Thymus (tissue), 11 donors: ENCODE data around the gene EPOP. TPM values are rescaled to one million over a fixed set of nuclear protein-coding genes. Genes with fewer than 3 reads are reported as not detected.
"Not testable (repeated sequence)": the region's sequence is repeated elsewhere in the genome, so short reads cannot be mapped to it uniquely, and the experiment has no call there.

Source experiments
- DNase-seq, 9 donors: peaks; one replicate each; pipeline ENCODE4 v3.0.0-alpha.2; 2013; ENCODE audit warnings: low spot score in 9 of 9, low read depth in 6 of 9, missing footprints in 1 of 9
- H3K27ac ChIP-seq, 2 donors: one replicate each; pipeline ENCODE4 v1.5.1; 2013; ENCODE audit warnings: control low read depth in 1 of 2, low read depth in 1 of 2, low read length in 1 of 2, mild to moderate bottlenecking in 1 of 2, moderate library complexity in 1 of 2
- H3K27me3 ChIP-seq, 2 donors: one replicate each; pipeline ENCODE4 v1.5.1; 2013; ENCODE audit warnings: low read length in 1 of 2; ENCODE audit not compliant: control insufficient read depth in 2 of 2, insufficient read depth in 1 of 2
- H3K36me3 ChIP-seq, 2 donors: one replicate each; pipeline ENCODE4 v1.5.1; 2013; ENCODE audit warnings: low read length in 1 of 2, mild to moderate bottlenecking in 1 of 2, moderate library complexity in 1 of 2; ENCODE audit not compliant: control insufficient read depth in 2 of 2, insufficient read depth in 2 of 2
- H3K4me1 ChIP-seq, 2 donors: one replicate each; pipeline ENCODE4 v1.5.1; 2013; ENCODE audit warnings: low read length in 2 of 2; ENCODE audit not compliant: control insufficient read depth in 2 of 2, insufficient read depth in 2 of 2
- H3K4me3 ChIP-seq, 2 donors: one replicate each; pipeline ENCODE4 v1.5.1; 2013; ENCODE audit warnings: low read length in 2 of 2, control low read depth in 1 of 2, mild to moderate bottlenecking in 1 of 2
- H3K9me3 ChIP-seq, 2 donors: one replicate each; pipeline ENCODE4 v1.5.1; 2013; ENCODE audit warnings: low read length in 1 of 2, mild to moderate bottlenecking in 1 of 2; ENCODE audit not compliant: control insufficient read depth in 2 of 2, insufficient read depth in 1 of 2
- WGBS: extraction: QIAGEN DNeasy Blood & Tissue Kit; methylation state at CpG from one replicate; pipeline ENCODE4 v1.1.7; 2013; 5-methylcytosine and 5-hydroxymethylcytosine counted together
- polyA plus RNA-seq: library from polyadenylated mRNA; stranded (reverse); fragments of 200-250 nt; gene quantifications from one replicate; pipeline ENCODE4 v1.2.3, GENCODE V29; 2013
- total RNA-seq: library from RNA; stranded (reverse); fragments of 120-200 nt; gene quantifications from one replicate; pipeline ENCODE4 v1.2.4, GENCODE V29; 2013
- donor health status: healthy.

Gene EPOP
- total and polyA plus RNA-seq, 2 donors: 2.6 to 4.3 TPM

GRCh38 chr17:38657824-38658740 lies 16.7 kb downstream of the EPOP start:
- H3K4me1 ChIP-seq: peaks cover 2 to 13% of the 10 kb centered on the region in 2 donors
- DNase-seq: no peak
- H3K27me3 ChIP-seq: peaks cover 5 to 52% of the 10 kb centered on the region in 2 donors
- H3K27ac ChIP-seq: no peak overlapping the region
- H3K9me3 ChIP-seq: no peaks in the 10 kb centered on the region
- no peak overlapping the region for H3K4me3 ChIP-seq
- 88% methylated on average over 15 of the region's 15 CpGs for WGBS
- H3K36me3 ChIP-seq: no peaks in the 10 kb centered on the region

- Histone ChIP-seq H3K4me1 (peaks cover 2 to 13% of the 10 kb centered on the region in 2 donors), H3K27me3 (peaks cover 5 to 47% of the 10 kb centered on the region in 2 donors), H3K27ac (no peak overlapping the region), H3K36me3 (no peaks in the 10 kb centered on the region), H3K9me3 (no peaks in the 10 kb centered on the region), H3K4me3 (no peak overlapping the region)
- 87% methylated on average over 27 of the region's 27 CpGs for WGBS
- no peak for DNase-seq
Measured at GRCh38 chr17:38656959-38657823, 17.6 kb downstream of the EPOP start.

GRCh38 chr17:38654411-38655398 lies 20.1 kb downstream of the EPOP start:
- no peak for DNase-seq
- peaks cover 2 to 13% of the 10 kb centered on the region in 2 donors for H3K4me1 ChIP-seq
- no peaks in the 10 kb centered on the region for H3K36me3 ChIP-seq
- no peaks in the 10 kb centered on the region for H3K9me3 ChIP-seq
- WGBS: 65% methylated on average over 21 of the region's 21 CpGs
- no peak overlapping the region for H3K27ac ChIP-seq
- H3K4me3 ChIP-seq: no peak overlapping the region
- peaks cover 5 to 36% of the 10 kb centered on the region in 2 donors for H3K27me3 ChIP-seq

- no peak for DNase-seq
- WGBS: 93% methylated on average over 5 of the region's 5 CpGs
- Histone ChIP-seq H3K27ac (no peak overlapping the region), H3K27me3 (peaks cover 5 to 36% of the 10 kb centered on the region in 2 donors), H3K4me1 (peaks cover 2 to 13% of the 10 kb centered on the region in 2 donors), H3K9me3 (no peaks in the 10 kb centered on the region), H3K4me3 (no peak overlapping the region), H3K36me3 (no peaks in the 10 kb centered on the region)
Measured at GRCh38 chr17:38653679-38654078, 21.1 kb downstream of the EPOP start.

- Histone ChIP-seq H3K4me3 (no peak overlapping the region), H3K9me3 (no peaks in the 10 kb centered on the region), H3K36me3 (no peaks in the 10 kb centered on the region), H3K27ac (no peak overlapping the region), H3K27me3 (peaks cover 5 to 36% of the 10 kb centered on the region in 2 donors), H3K4me1 (peaks cover 0 to 8% of the 10 kb centered on the region in 2 donors)
- no peak for DNase-seq
- 91% methylated on average over 1 of the region's 1 CpG for WGBS
Measured at GRCh38 chr17:38653230-38653629, 21.5 kb downstream of the EPOP start.

- H3K4me1 ChIP-seq, H3K4me3 ChIP-seq, H3K36me3 ChIP-seq, H3K27ac ChIP-seq, DNase-seq, H3K9me3 ChIP-seq: not testable (repeated sequence)
- WGBS: 97% methylated on average over 11 of the region's 11 CpGs
- peaks cover 5 to 33% of the 10 kb centered on the region in 2 donors for H3K27me3 ChIP-seq
Measured at GRCh38 chr17:38650653-38651173, 24.0 kb downstream of the EPOP start.

GRCh38 chr17:38637951-38638350 lies 36.8 kb downstream of the EPOP start:
- no peaks in the 10 kb centered on the region for H3K4me1 ChIP-seq
- no peak for DNase-seq
- H3K27ac ChIP-seq: no peak overlapping the region
- no peaks in the 10 kb centered on the region for H3K9me3 ChIP-seq
- peaks cover 0 to 10% of the 10 kb centered on the region in 2 donors for H3K27me3 ChIP-seq
- no peaks in the 10 kb centered on the region for H3K36me3 ChIP-seq
- WGBS: 95% methylated on average over 4 of the region's 4 CpGs
- no peak overlapping the region for H3K4me3 ChIP-seq

GRCh38 chr17:38636054-38636453 lies 38.7 kb downstream of the EPOP start:
- WGBS: 85% methylated on average over 9 of the region's 9 CpGs
- Histone ChIP-seq H3K36me3 (no peaks in the 10 kb centered on the region), H3K27me3 (peaks cover 0 to 10% of the 10 kb centered on the region in 2 donors), H3K4me3 (no peak overlapping the region), H3K4me1 (no peaks in the 10 kb centered on the region), H3K9me3 (no peaks in the 10 kb centered on the region), H3K27ac (no peak overlapping the region)
- DNase-seq: no peak
